CD4-positive, alpha-beta T cell treated with Interleukin-1 beta for 1 hour (primary cell): ENCODE data around the gene MAP2K5.

Experiments
- DNase-seq, 2 donors: peaks; one replicate each; pipeline ENCODE4 v3.0.0-alpha.2; 2020 to 2022

The MAP2K5 gene

GRCh38 chr15:67788986-67789385 lies 246.5 kb downstream of the MAP2K5 start:
- DNase-seq: no peak

- no peak for DNase-seq
Observed at GRCh38 chr15:67790610-67791319, 248.3 kb downstream of the MAP2K5 start.

GRCh38 chr15:67792250-67792942 lies 249.9 kb downstream of the MAP2K5 start:
- no peak for DNase-seq

GRCh38 chr15:67794832-67795574 lies 252.5 kb downstream of the MAP2K5 start:
- no peak for DNase-seq

- no peak for DNase-seq
Observed at GRCh38 chr15:67796196-67797127, 254.0 kb downstream of the MAP2K5 start.

GRCh38 chr15:67799801-67800205 lies 257.3 kb downstream of the MAP2K5 start:
- DNase-seq: no peak

- no peak for DNase-seq
Observed at GRCh38 chr15:67801142-67801541, 258.6 kb downstream of the MAP2K5 start.

GRCh38 chr15:67801926-67802914 lies 259.7 kb downstream of the MAP2K5 start:
- DNase-seq: no peak

- DNase-seq: no peak
Observed at GRCh38 chr15:67803299-67803698, 260.8 kb downstream of the MAP2K5 start.

- DNase-seq: no peak
Observed at GRCh38 chr15:67803996-67804843, 261.7 kb downstream of the MAP2K5 start.

GRCh38 chr15:67805008-67805665 lies 262.6 kb downstream of the MAP2K5 start:
- DNase-seq: no peak

GRCh38 chr15:67805666-67806516 lies 263.4 kb downstream of the MAP2K5 start:
- DNase-seq: no peak

GRCh38 chr15:67806536-67806935 lies 264.0 kb downstream of the MAP2K5 start:
- no peak for DNase-seq

GRCh38 chr15:67807141-67807540 lies 264.6 kb downstream of the MAP2K5 start:
- no peak for DNase-seq

GRCh38 chr15:67807836-67808235 lies 265.3 kb downstream of the MAP2K5 start:
- no peak for DNase-seq

- DNase-seq: no peak
Observed at GRCh38 chr15:67808821-67809220, 266.3 kb downstream of the MAP2K5 start.

- DNase-seq: no peak
Observed at GRCh38 chr15:67809441-67809840, 266.9 kb downstream of the MAP2K5 start.

GRCh38 chr15:67809866-67810265 lies 267.4 kb downstream of the MAP2K5 start:
- no peak for DNase-seq

- no peak for DNase-seq
Observed at GRCh38 chr15:67812241-67812644, 269.7 kb downstream of the MAP2K5 start.
